MV-4-11 (cell line): ENCODE data around the gene GPATCH8.
"Not testable (repeated sequence)": the region's sequence is repeated elsewhere in the genome, so short reads cannot be mapped to it uniquely, and the experiment has no call there.

Experiments used
- DNase-seq: peaks from one replicate; lab custom pipeline; 2025; lab: John Stamatoyannopoulos, UW

The GPATCH8 gene

GRCh38 chr17:44374306-44375195 lies 128.7 kb downstream of the GPATCH8 start:
- no peak for DNase-seq

GRCh38 chr17:44372036-44372435 lies 131.2 kb downstream of the GPATCH8 start:
- DNase-seq = no peak

- DNase-seq = not testable (repeated sequence)
Measured at GRCh38 chr17:44369414-44370023, 133.7 kb downstream of the GPATCH8 start.

- not testable (repeated sequence) for DNase-seq
Measured at GRCh38 chr17:44368391-44369243, 134.6 kb downstream of the GPATCH8 start.

GRCh38 chr17:44367231-44367979 lies 135.8 kb downstream of the GPATCH8 start:
- no peak for DNase-seq

GRCh38 chr17:44365051-44365450 lies 138.2 kb downstream of the GPATCH8 start:
- not testable (repeated sequence) for DNase-seq

- peak; percentile 31 for DNase-seq
Measured at GRCh38 chr17:44363613-44364159, 139.5 kb downstream of the GPATCH8 start, which contains the start of gene FAM171A2. TSS of gene FAM171A2 (minus strand) at chr17:44363853. CDS start at chr17:44363714, 139 bp downstream.

- DNase-seq = no peak
Measured at GRCh38 chr17:44362949-44363612, 140.1 kb downstream of the GPATCH8 start.

- no peak for DNase-seq
Measured at GRCh38 chr17:44362459-44362948, 140.7 kb downstream of the GPATCH8 start.

- no peak for DNase-seq
Measured at GRCh38 chr17:44361292-44362260, 141.6 kb downstream of the GPATCH8 start.

- no peak for DNase-seq
Measured at GRCh38 chr17:44360826-44361225, 142.4 kb downstream of the GPATCH8 start.

- no peak for DNase-seq
Measured at GRCh38 chr17:44360144-44360533, 143.1 kb downstream of the GPATCH8 start.

GRCh38 chr17:44359458-44360143 lies 143.6 kb downstream of the GPATCH8 start:
- DNase-seq = no peak

GRCh38 chr17:44359006-44359405 lies 144.2 kb downstream of the GPATCH8 start:
- no peak for DNase-seq

GRCh38 chr17:44358066-44358465 lies 145.1 kb downstream of the GPATCH8 start:
- DNase-seq = no peak

GRCh38 chr17:44356241-44356640 lies 147.0 kb downstream of the GPATCH8 start:
- no peak for DNase-seq

GRCh38 chr17:44355642-44356099 lies 147.5 kb downstream of the GPATCH8 start:
- no peak for DNase-seq
